ENCODE data around the gene MFAP2. TPM values are rescaled to one million over a fixed set of nuclear protein-coding genes. Genes with fewer than 3 reads are reported as not detected.

MFAP2 gene
- total RNA-seq, 1 experiment from 2014 or later: 0.58 TPM

GRCh38 chr1:16988210-16988609, 7.8 kb upstream of the MFAP2 start:
- H3K4me1 Mint-ChIP-seq (ENCODE audit: insufficient read depth, unreplicated experiment): peaks cover 6% of the 10 kb centered on the region
- H3K9me3 Mint-ChIP-seq (ENCODE audit: unreplicated experiment): no peaks in the 10 kb centered on the region
- no peak overlapping the region for H3K27ac Mint-ChIP-seq (ENCODE audit: low read depth, unreplicated experiment)
- TF ChIP-seq CTCF (IDR thresholded peaks at IDR 0.05; ENCODE audit: unreplicated experiment): no peak
- CTCF ChIA-PET: interaction anchor here (1.3 kb wide), 2 partner anchors 9 to 58 kb away, joined by 3 to 4 read pairs; no protein-coding TSS in a partner anchor
- H3K4me3 Mint-ChIP-seq (ENCODE audit: unreplicated experiment): no peak overlapping the region
- H3K36me3 Mint-ChIP-seq (ENCODE audit: insufficient read depth, unreplicated experiment): peaks cover 6% of the 10 kb centered on the region
- intact Hi-C loops (cut with micrococcal nuclease): no loop called here
- H3K27me3 Mint-ChIP-seq (ENCODE audit: insufficient read depth, unreplicated experiment): no peaks in the 10 kb centered on the region
- DNase-seq (ENCODE audit: unreplicated experiment): no peak
- POLR2A ChIA-PET: no interaction called here
- BruUV-seq (replicated peaks): no TSS peak

GRCh38 chr1:16986962-16987361, 6.5 kb upstream of the MFAP2 start:
- Mint-ChIP-seq H3K27me3 (ENCODE audit: insufficient read depth, unreplicated experiment) (no peaks in the 10 kb centered on the region), H3K4me1 (ENCODE audit: insufficient read depth, unreplicated experiment) (peaks cover 6% of the 10 kb centered on the region), H3K36me3 (ENCODE audit: insufficient read depth, unreplicated experiment) (peaks cover 6% of the 10 kb centered on the region), H3K4me3 (ENCODE audit: unreplicated experiment) (no peak overlapping the region), H3K9me3 (ENCODE audit: unreplicated experiment) (no peaks in the 10 kb centered on the region), H3K27ac (ENCODE audit: low read depth, unreplicated experiment) (no peak overlapping the region)
- DNase-seq (ENCODE audit: unreplicated experiment): no peak
- intact Hi-C loops (cut with micrococcal nuclease): no loop called here
- ChIA-PET CTCF (interaction anchor here (0.7 to 1.3 kb wide), 5 partner anchors 8 to 59 kb away, joined by 3 to 4 read pairs (median 3); no protein-coding TSS in a partner anchor), POLR2A (no interaction called here)
- BruUV-seq (replicated peaks): no TSS peak
- peak; percentile 28 for TF ChIP-seq CTCF (IDR thresholded peaks at IDR 0.05; ENCODE audit: unreplicated experiment)

- Mint-ChIP-seq H3K27ac (ENCODE audit: low read depth, unreplicated experiment) (no peak overlapping the region), H3K9me3 (ENCODE audit: unreplicated experiment) (no peaks in the 10 kb centered on the region), H3K27me3 (ENCODE audit: insufficient read depth, unreplicated experiment) (no peaks in the 10 kb centered on the region), H3K4me1 (ENCODE audit: insufficient read depth, unreplicated experiment) (peaks cover 8% of the 10 kb centered on the region), H3K4me3 (ENCODE audit: unreplicated experiment) (no peak overlapping the region), H3K36me3 (ENCODE audit: insufficient read depth, unreplicated experiment) (peaks cover 6% of the 10 kb centered on the region)
- TF ChIP-seq CTCF (IDR thresholded peaks at IDR 0.05; ENCODE audit: unreplicated experiment): no peak
- intact Hi-C loops (cut with micrococcal nuclease): no loop called here
- POLR2A ChIA-PET: no interaction called here
- BruUV-seq (replicated peaks): no TSS peak
- CTCF ChIA-PET: interaction anchor here (0.7 to 1.3 kb wide), 4 partner anchors 8 to 59 kb away, joined by 3 to 4 read pairs (median 4); no protein-coding TSS in a partner anchor
- DNase-seq (ENCODE audit: unreplicated experiment): no peak
These were observed 6.1 kb upstream of the MFAP2 start for GRCh38 chr1:16986560-16986959.

- ChIA-PET POLR2A (no interaction called here), CTCF (interaction anchor here (0.7 to 1.3 kb wide), 4 partner anchors 9 to 35 kb away, joined by 3 to 4 read pairs (median 3); no protein-coding TSS in a partner anchor)
- no peak for DNase-seq (ENCODE audit: unreplicated experiment)
- Mint-ChIP-seq H3K9me3 (ENCODE audit: unreplicated experiment) (no peaks in the 10 kb centered on the region), H3K4me3 (ENCODE audit: unreplicated experiment) (no peak overlapping the region), H3K4me1 (ENCODE audit: insufficient read depth, unreplicated experiment) (peaks cover 12% of the 10 kb centered on the region), H3K27me3 (ENCODE audit: insufficient read depth, unreplicated experiment) (no peaks in the 10 kb centered on the region), H3K27ac (ENCODE audit: low read depth, unreplicated experiment) (no peak overlapping the region), H3K36me3 (ENCODE audit: insufficient read depth, unreplicated experiment) (peaks cover 6% of the 10 kb centered on the region)
- intact Hi-C loops (cut with micrococcal nuclease): no loop called here
- TF ChIP-seq CTCF (IDR thresholded peaks at IDR 0.05; ENCODE audit: unreplicated experiment): no peak
- BruUV-seq (replicated peaks): TSS peak; percentile 58
These were observed 5.7 kb upstream of the MFAP2 start for GRCh38 chr1:16986113-16986512.

Measured in MCF 10A (cell line).